ENCODE data around the gene APOC3.

GRCh38 chr11:116831790-116832349 lies 2.2 kb downstream of the APOC3 start:
- TF ChIP-seq CTCF (IDR thresholded peaks at IDR 0.05) (no peak), POLR2A (IDR thresholded peaks at IDR 0.05) (no peak)
